Liver (tissue), 9 donors: ENCODE data around the gene TUB. TPM values are rescaled to one million over a fixed set of nuclear protein-coding genes. Genes with fewer than 3 reads are reported as not detected.

Source experiments
- DNase-seq: peaks from one replicate; pipeline ENCODE4 v3.0.0-alpha.2; 2017; ENCODE audit warnings: low spot score
- H3K27ac ChIP-seq, 2 donors: one replicate each; pipeline ENCODE4 v1.7.0; 2013; ENCODE audit warnings: inconsistent platforms in 2 of 2, low read length in 2 of 2, control low read depth in 1 of 2, low read depth in 1 of 2, mild to moderate bottlenecking in 1 of 2
- H3K27me3 ChIP-seq, 4 donors: one replicate each; pipeline versions ENCODE4 v1.6.1 to v1.7.0; 2013; ENCODE audit warnings: low read length in 3 of 4, inconsistent platforms in 1 of 4, mild to moderate bottlenecking in 1 of 4, moderate library complexity in 1 of 4; ENCODE audit not compliant: control insufficient read depth in 4 of 4, insufficient read depth in 4 of 4
- H3K36me3 ChIP-seq, 4 donors: one replicate each; pipeline versions ENCODE4 v1.6.1 to v1.7.0; 2013; ENCODE audit warnings: low read length in 3 of 4, mild to moderate bottlenecking in 3 of 4, low read depth in 1 of 4, moderate library complexity in 1 of 4; ENCODE audit not compliant: control insufficient read depth in 4 of 4, insufficient read depth in 3 of 4
- H3K4me1 ChIP-seq, 4 donors: one replicate each; pipeline versions ENCODE4 v1.6.1 to v1.7.0; 2013; ENCODE audit warnings: low read length in 3 of 4, mild to moderate bottlenecking in 3 of 4, moderate library complexity in 1 of 4; ENCODE audit not compliant: control insufficient read depth in 4 of 4, insufficient read depth in 4 of 4
- H3K4me3 ChIP-seq, 3 donors: one replicate each; pipeline versions ENCODE4 v1.6.1 to v1.7.0; 2013; ENCODE audit warnings: low read length in 3 of 3, control low read depth in 1 of 3, low read depth in 1 of 3, mild to moderate bottlenecking in 1 of 3
- H3K9ac ChIP-seq, 2 donors: one replicate each; pipeline ENCODE4 v1.7.0; 2013; ENCODE audit warnings: low read length in 2 of 2, mild to moderate bottlenecking in 2 of 2, moderate library complexity in 2 of 2, control low read depth in 1 of 2, low read depth in 1 of 2
- H3K9me3 ChIP-seq, 4 donors: one replicate each; pipeline versions ENCODE4 v1.6.1 to v1.7.0; 2013; ENCODE audit warnings: low read length in 3 of 4; ENCODE audit not compliant: control insufficient read depth in 4 of 4
- EGR1 ChIP-seq, 2 donors: IDR thresholded peaks; 2 replicates each; pipeline ENCODE4 v1.6.1; 2016 to 2018; ENCODE audit warnings: antibody characterized with exemption in 2 of 2, low read depth in 2 of 2
- FOXA1 ChIP-seq: IDR thresholded peaks from 2 replicates; pipeline ENCODE4 v1.6.1; 2016; ENCODE audit warnings: antibody characterized with exemption
- FOXA2 ChIP-seq: IDR thresholded peaks from 2 replicates; pipeline ENCODE4 v1.6.1; 2016; ENCODE audit warnings: antibody characterized with exemption
- GABPA ChIP-seq, 2 donors: IDR thresholded peaks in 1 of 2; conservative IDR thresholded peaks in 1 of 2; 2 replicates each; pipeline ENCODE4 v1.6.1; 2016; ENCODE audit warnings: antibody characterized with exemption in 2 of 2, mild to moderate bottlenecking in 1 of 2, moderate library complexity in 1 of 2
- HNF4G ChIP-seq: IDR thresholded peaks from 2 replicates; pipeline ENCODE4 v1.6.1; 2016; ENCODE audit warnings: antibody characterized with exemption
- JUND ChIP-seq, 2 donors: IDR thresholded peaks; 2 replicates each; pipeline ENCODE4 v1.6.1; 2016; ENCODE audit warnings: antibody characterized with exemption in 2 of 2
- RAD21 ChIP-seq, 2 donors: IDR thresholded peaks; 2 replicates each; pipeline ENCODE4 v1.6.1; 2016; ENCODE audit warnings: antibody characterized with exemption in 2 of 2, mild to moderate bottlenecking in 2 of 2
- SP1 ChIP-seq: IDR thresholded peaks from 2 replicates; pipeline ENCODE4 v1.6.1; 2018; ENCODE audit warnings: antibody characterized with exemption, mild to moderate bottlenecking
- TAF1 ChIP-seq: conservative IDR thresholded peaks from 2 replicates; pipeline ENCODE4 v1.6.1; 2016; ENCODE audit warnings: antibody characterized with exemption, mild to moderate bottlenecking
- YY1 ChIP-seq: IDR thresholded peaks from 2 replicates; pipeline ENCODE4 v1.6.1; 2016; ENCODE audit warnings: antibody characterized with exemption, mild to moderate bottlenecking
- WGBS: extraction: QIAGEN DNeasy Blood & Tissue Kit; methylation state at CpG from one replicate; pipeline ENCODE4 v1.1.7; 2013; 5-methylcytosine and 5-hydroxymethylcytosine counted together
- polyA plus RNA-seq, 2 donors: library from polyadenylated mRNA; stranded (reverse) in 1 of 2; unstranded in 1 of 2; fragments of 200-250 nt in 1 of 2; fragments of >200 nt in 1 of 2; fragmentation: Nextera tagmentation in 1 of 2; extraction: Ambion mirVana in 1 of 2; gene quantifications; one replicate each; pipeline versions ENCODE4 v1.2.1 to v1.2.3, GENCODE V29; 2013 to 2015
- total RNA-seq, 2 donors: library from RNA; depleted of rRNA; stranded (reverse); fragments of >200 nt; gene quantifications; one replicate each; pipeline ENCODE4 v1.2.3, GENCODE V29; 2014
- TF ChIP-seq, protein P1 (sequence below): IDR thresholded peaks from 2 replicates; pipeline ENCODE4 v1.6.1; 2016; ENCODE audit warnings: antibody characterized with exemption
- TF ChIP-seq, protein P2 (sequence below): IDR thresholded peaks from 2 replicates; pipeline ENCODE4 v1.6.1; 2016; ENCODE audit warnings: antibody characterized with exemption, mild to moderate bottlenecking
- TF ChIP-seq, protein P3 (sequence below): fragments of 150-350 bp; IDR thresholded peaks from 2 replicates; pipeline ENCODE4 v1.5.1; 2017; ENCODE audit warnings: improper control_type of control experiment, low read depth, low read length; ENCODE audit not compliant: missing input control
- donor health status: healthy.
- donor health status: healthy.
- donor health status: healthy.
- donor health status: healthy.
- donor health status: healthy.

TUB gene
- total and polyA plus RNA-seq, 4 donors: 0.15 to 1.3 (median 0.66) TPM

- no peak for TF ChIP-seq FOXA2
- no peak for TF ChIP-seq YY1
- no peak for TF ChIP-seq FOXA1
- no peak for TF ChIP-seq EGR1 (IDR thresholded peaks at IDR 0.05; ENCODE audit: low read depth in 2 of 2)
- TF ChIP-seq, protein P1, sequence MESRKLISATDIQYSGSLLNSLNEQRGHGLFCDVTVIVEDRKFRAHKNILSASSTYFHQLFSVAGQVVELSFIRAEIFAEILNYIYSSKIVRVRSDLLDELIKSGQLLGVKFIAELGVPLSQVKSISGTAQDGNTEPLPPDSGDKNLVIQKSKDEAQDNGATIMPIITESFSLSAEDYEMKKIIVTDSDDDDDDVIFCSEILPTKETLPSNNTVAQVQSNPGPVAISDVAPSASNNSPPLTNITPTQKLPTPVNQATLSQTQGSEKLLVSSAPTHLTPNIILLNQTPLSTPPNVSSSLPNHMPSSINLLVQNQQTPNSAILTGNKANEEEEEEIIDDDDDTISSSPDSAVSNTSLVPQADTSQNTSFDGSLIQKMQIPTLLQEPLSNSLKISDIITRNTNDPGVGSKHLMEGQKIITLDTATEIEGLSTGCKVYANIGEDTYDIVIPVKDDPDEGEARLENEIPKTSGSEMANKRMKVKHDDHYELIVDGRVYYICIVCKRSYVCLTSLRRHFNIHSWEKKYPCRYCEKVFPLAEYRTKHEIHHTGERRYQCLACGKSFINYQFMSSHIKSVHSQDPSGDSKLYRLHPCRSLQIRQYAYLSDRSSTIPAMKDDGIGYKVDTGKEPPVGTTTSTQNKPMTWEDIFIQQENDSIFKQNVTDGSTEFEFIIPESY: no peak
- no peak for TF ChIP-seq GABPA (IDR thresholded peaks at IDR 0.05 in 1 of 2, conservative IDR thresholded peaks at IDR 0.05 in 1 of 2)
- no peak for TF ChIP-seq SP1
- TF ChIP-seq, protein P2, sequence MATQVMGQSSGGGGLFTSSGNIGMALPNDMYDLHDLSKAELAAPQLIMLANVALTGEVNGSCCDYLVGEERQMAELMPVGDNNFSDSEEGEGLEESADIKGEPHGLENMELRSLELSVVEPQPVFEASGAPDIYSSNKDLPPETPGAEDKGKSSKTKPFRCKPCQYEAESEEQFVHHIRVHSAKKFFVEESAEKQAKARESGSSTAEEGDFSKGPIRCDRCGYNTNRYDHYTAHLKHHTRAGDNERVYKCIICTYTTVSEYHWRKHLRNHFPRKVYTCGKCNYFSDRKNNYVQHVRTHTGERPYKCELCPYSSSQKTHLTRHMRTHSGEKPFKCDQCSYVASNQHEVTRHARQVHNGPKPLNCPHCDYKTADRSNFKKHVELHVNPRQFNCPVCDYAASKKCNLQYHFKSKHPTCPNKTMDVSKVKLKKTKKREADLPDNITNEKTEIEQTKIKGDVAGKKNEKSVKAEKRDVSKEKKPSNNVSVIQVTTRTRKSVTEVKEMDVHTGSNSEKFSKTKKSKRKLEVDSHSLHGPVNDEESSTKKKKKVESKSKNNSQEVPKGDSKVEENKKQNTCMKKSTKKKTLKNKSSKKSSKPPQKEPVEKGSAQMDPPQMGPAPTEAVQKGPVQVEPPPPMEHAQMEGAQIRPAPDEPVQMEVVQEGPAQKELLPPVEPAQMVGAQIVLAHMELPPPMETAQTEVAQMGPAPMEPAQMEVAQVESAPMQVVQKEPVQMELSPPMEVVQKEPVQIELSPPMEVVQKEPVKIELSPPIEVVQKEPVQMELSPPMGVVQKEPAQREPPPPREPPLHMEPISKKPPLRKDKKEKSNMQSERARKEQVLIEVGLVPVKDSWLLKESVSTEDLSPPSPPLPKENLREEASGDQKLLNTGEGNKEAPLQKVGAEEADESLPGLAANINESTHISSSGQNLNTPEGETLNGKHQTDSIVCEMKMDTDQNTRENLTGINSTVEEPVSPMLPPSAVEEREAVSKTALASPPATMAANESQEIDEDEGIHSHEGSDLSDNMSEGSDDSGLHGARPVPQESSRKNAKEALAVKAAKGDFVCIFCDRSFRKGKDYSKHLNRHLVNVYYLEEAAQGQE: no peak
- TF ChIP-seq TAF1: no peak
- Histone ChIP-seq H3K36me3 (no peaks in the 10 kb centered on the region), H3K27ac (no peak overlapping the region), H3K27me3 (no peaks in the 10 kb centered on the region), H3K9me3 (no peaks in the 10 kb centered on the region), H3K4me3 (no peak overlapping the region), H3K9ac (no peak overlapping the region), H3K4me1 (no peaks in the 10 kb centered on the region)
- no peak for DNase-seq
- WGBS: 89% methylated on average over 4 of the region's 4 CpGs
Measured at GRCh38 chr11:8041576-8041975, 39.4 kb upstream of the TUB start.

DNA sequence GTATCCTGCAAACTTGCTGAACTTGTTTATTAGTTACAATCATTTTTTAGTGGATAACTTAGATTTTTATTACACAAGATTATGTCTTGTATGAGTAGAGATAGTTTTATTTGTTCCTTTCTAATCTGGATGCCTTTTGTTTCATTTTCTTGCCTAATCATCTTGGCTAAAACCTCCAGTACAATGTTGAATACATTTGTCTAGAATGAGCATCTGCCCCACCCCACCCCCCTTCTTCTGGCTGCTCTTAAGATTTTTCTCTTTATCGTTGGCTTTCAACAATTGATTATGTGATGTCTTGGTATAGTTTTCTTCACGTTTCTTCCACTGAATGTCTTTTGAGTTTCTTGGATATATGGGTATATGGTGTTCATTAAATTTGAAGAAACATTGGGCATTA is 37.3 kb upstream of the TUB start:
- no peaks in the 10 kb centered on the region for H3K4me1 ChIP-seq
- TF ChIP-seq, protein P3, sequence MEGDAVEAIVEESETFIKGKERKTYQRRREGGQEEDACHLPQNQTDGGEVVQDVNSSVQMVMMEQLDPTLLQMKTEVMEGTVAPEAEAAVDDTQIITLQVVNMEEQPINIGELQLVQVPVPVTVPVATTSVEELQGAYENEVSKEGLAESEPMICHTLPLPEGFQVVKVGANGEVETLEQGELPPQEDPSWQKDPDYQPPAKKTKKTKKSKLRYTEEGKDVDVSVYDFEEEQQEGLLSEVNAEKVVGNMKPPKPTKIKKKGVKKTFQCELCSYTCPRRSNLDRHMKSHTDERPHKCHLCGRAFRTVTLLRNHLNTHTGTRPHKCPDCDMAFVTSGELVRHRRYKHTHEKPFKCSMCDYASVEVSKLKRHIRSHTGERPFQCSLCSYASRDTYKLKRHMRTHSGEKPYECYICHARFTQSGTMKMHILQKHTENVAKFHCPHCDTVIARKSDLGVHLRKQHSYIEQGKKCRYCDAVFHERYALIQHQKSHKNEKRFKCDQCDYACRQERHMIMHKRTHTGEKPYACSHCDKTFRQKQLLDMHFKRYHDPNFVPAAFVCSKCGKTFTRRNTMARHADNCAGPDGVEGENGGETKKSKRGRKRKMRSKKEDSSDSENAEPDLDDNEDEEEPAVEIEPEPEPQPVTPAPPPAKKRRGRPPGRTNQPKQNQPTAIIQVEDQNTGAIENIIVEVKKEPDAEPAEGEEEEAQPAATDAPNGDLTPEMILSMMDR: no peak
- no peak for TF ChIP-seq RAD21 (IDR thresholded peaks at IDR 0.05)
- no peak for TF ChIP-seq HNF4G
- no peak for TF ChIP-seq JUND (IDR thresholded peaks at IDR 0.05)
- TF ChIP-seq, protein P1: no peak
- TF ChIP-seq YY1: no peak
- TF ChIP-seq FOXA1: no peak
- TF ChIP-seq TAF1: no peak
- TF ChIP-seq SP1: no peak
- no peak for DNase-seq
- no peaks in the 10 kb centered on the region for H3K36me3 ChIP-seq
- no peak overlapping the region for H3K27ac ChIP-seq
- 63% methylated on average over 2 of the region's 2 CpGs for WGBS
- no peak overlapping the region for H3K9ac ChIP-seq
- no peak overlapping the region for H3K4me3 ChIP-seq
- peaks cover 0 to 2% (median 0%) of the 10 kb centered on the region in 4 donors for H3K27me3 ChIP-seq
- H3K9me3 ChIP-seq: no peaks in the 10 kb centered on the region
